ENCODE measurements around the gene ALDH9A1.

GRCh38 chr1:165616987-165617546 is 81.3 kb downstream of the ALDH9A1 start:
- TF ChIP-seq, protein P1, sequence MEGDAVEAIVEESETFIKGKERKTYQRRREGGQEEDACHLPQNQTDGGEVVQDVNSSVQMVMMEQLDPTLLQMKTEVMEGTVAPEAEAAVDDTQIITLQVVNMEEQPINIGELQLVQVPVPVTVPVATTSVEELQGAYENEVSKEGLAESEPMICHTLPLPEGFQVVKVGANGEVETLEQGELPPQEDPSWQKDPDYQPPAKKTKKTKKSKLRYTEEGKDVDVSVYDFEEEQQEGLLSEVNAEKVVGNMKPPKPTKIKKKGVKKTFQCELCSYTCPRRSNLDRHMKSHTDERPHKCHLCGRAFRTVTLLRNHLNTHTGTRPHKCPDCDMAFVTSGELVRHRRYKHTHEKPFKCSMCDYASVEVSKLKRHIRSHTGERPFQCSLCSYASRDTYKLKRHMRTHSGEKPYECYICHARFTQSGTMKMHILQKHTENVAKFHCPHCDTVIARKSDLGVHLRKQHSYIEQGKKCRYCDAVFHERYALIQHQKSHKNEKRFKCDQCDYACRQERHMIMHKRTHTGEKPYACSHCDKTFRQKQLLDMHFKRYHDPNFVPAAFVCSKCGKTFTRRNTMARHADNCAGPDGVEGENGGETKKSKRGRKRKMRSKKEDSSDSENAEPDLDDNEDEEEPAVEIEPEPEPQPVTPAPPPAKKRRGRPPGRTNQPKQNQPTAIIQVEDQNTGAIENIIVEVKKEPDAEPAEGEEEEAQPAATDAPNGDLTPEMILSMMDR (IDR thresholded peaks at IDR 0.05; ENCODE audit: low read length): no peak
- TF ChIP-seq EZH2 (IDR thresholded peaks at IDR 0.05; ENCODE audit: borderline replicate concordance, low read length): no peak

Data from OCI-LY1 (cell line).